Lower leg skin (tissue), 3 donors: Measurements from ENCODE around the gene CTBP2.

Experiments
- POLR2A ChIP-seq, 2 donors: fragments of 450-650 bp; IDR thresholded peaks; one replicate each; pipeline ENCODE4 v1.6.1; 2016 to 2017; ENCODE audit warnings: antibody characterized with exemption in 2 of 2, mild to moderate bottlenecking in 1 of 2, moderate library complexity in 1 of 2
- TF ChIP-seq, protein P1 (sequence below), 3 donors: fragments of 450-650 bp; IDR thresholded peaks; one replicate each; pipeline ENCODE4 v1.5.1; 2016; ENCODE audit warnings: antibody characterized with exemption in 3 of 3, mild to moderate bottlenecking in 3 of 3, moderate library complexity in 2 of 3

DNA sequence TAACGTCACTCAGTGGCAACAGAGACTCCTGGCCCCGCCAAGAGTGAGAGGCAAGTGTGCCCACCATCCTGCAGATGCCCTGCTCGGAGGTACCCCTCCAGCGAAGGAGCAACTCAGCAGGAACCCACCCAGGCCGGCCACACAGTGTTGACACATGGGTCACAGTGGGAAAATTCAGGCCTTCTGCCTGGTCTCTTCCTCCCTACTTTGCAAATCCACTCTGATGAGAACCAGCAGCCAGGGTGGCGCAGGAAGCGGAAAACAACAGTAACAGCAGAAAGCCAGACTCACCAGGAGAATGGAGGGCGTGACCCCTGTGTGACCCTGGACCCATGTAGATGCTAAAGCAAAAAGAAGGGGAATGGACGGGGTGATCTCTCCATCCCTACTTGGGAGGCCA is 53.8 kb downstream of the CTBP2 start:
- TF ChIP-seq, protein P1, sequence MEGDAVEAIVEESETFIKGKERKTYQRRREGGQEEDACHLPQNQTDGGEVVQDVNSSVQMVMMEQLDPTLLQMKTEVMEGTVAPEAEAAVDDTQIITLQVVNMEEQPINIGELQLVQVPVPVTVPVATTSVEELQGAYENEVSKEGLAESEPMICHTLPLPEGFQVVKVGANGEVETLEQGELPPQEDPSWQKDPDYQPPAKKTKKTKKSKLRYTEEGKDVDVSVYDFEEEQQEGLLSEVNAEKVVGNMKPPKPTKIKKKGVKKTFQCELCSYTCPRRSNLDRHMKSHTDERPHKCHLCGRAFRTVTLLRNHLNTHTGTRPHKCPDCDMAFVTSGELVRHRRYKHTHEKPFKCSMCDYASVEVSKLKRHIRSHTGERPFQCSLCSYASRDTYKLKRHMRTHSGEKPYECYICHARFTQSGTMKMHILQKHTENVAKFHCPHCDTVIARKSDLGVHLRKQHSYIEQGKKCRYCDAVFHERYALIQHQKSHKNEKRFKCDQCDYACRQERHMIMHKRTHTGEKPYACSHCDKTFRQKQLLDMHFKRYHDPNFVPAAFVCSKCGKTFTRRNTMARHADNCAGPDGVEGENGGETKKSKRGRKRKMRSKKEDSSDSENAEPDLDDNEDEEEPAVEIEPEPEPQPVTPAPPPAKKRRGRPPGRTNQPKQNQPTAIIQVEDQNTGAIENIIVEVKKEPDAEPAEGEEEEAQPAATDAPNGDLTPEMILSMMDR (IDR thresholded peaks at IDR 0.05): no peak
- TF ChIP-seq POLR2A (IDR thresholded peaks at IDR 0.05): no peak
